Embryonic facial prominence (tissue), 1 donor: ENCODE results near the gene CBX3.
"Not testable (repeated sequence)": the region's sequence is repeated elsewhere in the genome, so short reads cannot be mapped to it uniquely, and the experiment has no call there.

Experiments
- DNase-seq: peaks from one replicate; pipeline ENCODE4 v3.0.0-alpha.2; 2016; ENCODE audit errors: extremely low spot score

CBX3 gene

DNA sequence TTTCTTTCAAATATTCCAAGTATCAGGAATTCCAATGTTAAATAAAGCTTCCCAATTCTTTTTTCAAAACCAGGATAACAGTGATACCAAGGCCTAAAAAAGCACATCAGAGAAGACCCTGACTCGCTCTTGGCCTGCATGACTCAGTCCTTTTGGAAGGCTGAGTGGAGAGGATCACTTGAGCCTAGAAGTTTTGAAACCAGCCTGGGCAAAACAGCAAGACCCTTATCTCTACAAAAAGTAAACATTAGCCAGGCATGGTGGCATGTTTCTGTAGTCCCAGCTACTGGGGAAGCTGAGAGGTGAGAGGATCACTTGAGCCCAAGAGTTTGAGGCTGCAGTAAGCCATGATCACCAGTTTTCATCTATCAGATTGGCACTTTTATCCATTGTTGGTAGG, 30.9 kb upstream of the CBX3 start:
- no peak for DNase-seq

DNA sequence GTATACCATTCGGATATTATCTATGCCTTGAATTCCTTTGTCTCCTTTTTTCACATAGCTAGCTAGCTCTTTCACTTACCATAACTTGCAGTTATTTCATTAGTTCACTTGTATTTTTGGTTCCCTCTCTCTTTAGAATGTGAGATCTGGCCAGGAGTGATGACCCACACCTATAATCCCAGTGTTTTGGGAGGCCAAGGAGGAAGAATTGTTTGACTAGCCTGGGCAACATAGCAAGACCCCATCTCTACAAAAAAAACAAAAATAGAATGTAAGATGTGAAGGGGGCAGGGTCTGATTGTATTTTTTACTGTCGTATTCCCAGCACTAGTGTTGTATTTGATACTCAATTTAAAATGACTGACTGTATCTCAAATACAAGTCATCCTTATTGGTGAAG, 29.9 kb upstream of the CBX3 start:
- no peak for DNase-seq

DNA sequence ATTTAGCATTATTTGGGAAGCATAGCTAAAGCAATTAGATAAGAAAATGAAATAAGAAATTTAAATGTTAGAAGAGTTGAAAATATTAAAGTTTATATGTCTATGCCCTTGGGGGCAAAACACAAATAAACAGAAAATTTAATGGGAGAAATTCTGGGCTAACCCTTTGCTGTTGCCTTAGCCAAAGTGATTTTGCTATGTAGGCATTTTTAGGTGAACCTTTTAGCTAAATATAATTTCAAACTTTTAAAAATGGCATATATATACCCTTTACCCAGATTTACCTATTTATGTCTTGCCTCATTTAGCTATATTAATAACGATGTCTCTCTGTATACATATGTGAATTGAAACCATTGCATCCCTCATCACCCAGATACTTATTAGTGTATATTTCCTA, 29.5 kb upstream of the CBX3 start:
- no peak for DNase-seq

DNA sequence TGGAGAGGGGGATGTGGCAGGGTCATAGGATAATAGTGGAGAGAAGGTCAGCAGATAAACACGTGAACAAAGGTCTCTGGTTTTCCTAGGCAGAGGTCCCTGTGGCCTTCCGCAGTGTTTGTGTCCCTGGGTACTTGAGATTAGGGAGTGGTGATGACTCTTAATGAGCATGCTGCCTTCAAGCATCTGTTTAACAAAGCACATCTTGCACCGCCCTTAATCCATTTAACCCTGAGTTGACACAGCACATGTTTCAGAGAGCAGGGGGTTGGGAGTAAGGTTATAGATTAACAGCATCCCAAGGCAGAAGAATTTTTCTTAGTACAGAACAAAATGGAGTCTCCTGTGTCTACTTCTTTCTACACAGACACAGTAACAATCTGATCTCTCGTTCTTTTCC, 25.6 kb upstream of the CBX3 start:
- not testable (repeated sequence) for DNase-seq

DNA sequence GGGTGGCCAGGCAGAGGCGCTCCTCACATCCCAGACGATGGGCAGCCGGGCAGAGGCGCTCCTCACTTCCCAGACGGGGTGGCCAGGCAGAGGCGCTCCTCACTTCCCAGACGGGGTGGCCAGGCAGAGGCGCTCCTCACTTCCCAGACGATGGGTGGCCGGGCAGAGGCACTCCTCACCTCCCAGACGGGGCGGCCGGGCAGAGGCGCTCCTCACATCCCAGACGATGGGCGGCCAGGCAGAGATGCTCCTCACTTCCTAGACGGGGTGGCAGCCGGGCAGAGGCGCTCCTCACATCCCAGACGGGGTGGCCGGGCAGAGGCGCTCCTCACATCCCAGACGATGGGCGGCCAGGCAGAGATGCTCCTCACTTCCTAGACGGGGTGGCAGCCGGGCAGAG, 24.8 kb upstream of the CBX3 start:
- not testable (repeated sequence) for DNase-seq

DNA sequence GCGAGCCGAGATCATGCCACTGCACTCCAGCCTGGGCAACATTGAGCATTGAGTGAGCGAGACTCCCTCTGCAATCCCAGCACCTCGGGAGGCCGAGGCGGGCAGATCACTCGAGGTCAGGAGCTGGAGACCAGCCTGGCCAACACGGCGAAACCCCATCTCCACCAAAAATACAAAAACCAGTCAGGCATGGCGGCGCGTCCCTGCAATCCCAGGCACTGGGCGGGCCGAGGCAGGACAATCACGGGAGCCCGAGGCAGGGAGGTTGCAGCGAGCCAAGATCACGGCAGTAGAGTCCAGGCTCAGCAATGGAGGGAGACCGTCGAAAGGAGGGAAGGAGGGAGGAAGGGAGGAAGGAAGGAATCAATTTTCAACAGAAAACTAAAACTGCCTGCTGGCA, 24.3 kb upstream of the CBX3 start:
- not testable (repeated sequence) for DNase-seq

DNA sequence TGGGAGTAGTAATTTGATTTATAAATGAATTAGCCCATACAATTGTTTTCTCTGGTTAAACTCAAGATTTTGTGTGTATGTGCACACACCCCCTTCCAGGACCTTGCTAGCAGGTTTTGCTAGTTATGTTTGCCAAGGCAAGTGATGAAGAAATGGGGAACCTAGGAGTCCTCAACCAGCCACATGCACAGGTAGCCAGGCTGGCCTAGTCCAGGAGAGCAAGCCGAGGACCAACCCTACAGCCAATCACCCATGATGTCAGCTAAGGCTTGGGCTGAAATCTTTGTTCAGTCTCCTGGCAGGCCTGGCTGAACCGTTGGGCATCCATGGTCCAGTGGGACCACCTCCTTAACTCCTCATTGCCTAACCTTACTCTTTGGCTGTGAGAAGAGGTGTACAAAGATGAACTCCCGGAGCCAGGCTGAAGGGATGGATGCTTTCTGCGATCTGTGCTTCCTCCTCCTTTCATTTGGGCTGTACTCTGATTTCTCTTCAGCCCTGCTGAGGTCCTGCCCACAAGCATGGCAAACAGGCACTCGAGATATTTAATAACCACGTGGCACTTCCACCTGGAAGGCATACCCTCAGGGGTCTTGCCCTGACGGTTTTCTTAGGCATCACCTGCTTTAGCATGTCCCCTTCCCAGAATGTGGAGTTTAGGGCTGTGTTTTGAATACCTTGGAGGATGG, 23.1 kb upstream of the CBX3 start:
- no peak for DNase-seq

DNA sequence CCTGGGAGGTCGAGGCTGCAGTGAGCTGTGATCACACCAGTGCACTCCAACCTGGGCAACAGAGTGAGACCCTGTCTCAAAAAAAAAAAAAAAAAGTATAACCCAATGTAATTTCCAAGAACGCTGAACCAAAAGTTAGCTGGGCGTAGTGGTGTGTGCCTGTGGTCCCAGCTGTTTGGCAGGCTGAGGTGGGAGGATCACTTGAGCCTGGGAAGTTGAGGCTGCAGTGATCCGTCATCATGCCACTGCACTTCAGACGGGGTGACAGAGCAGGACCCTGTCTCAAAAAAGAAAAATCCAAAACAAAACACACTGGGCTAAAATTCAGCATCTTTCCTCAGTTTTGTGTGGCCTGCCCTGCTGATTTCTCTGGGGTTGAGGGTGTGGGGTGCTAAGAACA, 22.1 kb upstream of the CBX3 start:
- DNase-seq, result no peak

DNA sequence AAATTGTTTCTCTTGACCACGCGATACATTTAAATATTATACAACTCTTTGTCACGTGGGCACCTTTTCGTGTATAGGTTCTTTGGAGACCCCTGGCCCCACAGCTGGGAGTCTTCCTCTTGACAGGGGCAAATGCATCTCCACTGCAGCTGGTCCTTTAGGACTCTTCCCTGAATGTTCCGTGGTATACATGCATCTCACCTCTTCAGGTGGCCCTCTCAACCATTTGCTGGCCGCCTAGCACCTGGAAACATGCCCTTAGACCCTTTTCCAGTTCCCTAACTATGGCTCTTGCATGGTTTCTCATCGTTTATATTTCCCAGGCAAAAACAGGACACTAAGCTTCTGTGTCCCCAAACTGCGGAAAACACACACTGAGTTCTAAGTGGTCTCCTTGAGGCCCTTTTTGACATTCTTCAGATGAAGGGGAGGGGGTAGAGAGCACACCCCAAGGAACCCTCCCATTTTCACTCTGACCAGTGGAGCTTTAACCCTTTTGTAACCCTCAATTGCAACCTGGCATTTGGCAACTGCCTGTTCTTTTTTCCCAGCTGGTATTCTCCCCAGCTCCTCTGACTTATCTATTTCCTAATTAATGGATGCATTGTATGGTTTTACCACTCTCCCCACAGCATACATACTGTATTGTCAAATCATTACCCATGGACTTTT, 21.6 kb upstream of the CBX3 start:
- DNase-seq, result no peak

DNA sequence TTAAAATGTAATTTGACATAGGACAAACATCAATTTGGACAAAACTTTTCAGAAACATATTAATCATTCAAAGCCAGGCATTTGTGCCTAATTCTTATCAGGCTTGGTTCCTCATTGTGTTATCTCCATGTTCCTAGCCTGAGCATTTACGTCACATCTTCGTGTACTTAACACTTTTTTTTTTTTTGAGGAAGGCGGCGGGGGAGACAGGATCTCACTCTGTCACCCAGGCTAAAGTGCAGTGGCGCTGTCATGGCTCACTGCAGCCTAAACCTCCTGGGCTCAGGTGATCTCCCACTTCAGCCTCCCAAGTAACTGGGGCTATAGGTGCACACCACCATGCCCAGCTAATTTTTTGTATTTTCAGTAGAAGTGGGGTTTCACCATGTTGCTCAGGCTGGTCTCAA, 20.8 kb upstream of the CBX3 start:
- no peak for DNase-seq

DNA sequence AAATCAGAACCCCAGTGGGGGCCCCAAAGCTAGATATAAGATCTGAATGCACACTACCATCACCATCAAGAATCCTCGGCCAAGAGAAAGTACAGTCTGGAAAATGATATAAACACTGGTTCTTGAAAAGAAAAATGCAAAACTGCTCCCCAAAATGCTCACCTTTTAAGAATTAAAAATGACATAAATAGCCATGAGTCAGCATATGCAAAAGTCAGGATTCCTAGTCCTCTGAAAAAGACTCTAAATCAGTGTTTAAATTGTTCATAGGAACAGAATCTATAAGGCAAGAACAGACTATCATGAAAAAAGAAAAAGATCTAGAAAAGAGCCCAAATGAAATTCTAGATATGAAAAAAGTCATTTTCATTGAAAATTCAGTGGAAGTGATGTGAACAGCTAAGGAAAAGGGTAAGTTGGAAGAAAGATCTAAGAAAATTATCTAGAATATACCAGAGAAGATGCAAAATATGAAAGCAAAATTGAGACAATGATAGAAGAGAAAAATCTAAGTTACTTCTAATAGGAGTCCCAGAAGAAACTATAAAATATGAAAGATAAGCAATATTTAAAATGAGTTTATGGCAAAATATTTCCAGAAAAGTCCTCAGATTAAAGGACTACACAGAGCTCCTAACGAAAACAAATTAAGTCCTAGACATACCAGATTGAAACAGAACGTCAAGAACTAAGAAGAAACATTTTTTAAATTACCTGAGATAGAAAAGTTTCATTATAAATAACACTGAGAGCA, 19.9 kb upstream of the CBX3 start:
- no peak for DNase-seq

DNA sequence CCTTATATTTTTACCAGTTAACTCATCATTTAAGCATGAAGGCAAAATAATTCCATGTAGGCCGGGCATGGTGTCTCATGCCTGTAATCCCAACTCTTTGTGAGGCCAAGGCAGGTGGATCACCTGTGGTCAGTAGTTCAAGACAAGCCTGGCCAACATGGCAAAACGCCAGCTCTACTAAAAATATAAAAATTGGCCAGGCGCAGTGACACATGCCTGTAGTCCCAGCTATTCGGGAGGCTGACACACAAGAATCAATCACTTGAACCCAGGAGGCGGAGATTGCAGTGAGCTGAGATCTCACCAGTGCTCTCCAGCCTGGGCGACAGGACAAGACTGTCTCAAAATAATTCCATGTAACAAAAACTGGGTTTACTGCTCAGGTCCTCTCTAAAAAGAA, 19.3 kb upstream of the CBX3 start:
- DNase-seq, result no peak

DNA sequence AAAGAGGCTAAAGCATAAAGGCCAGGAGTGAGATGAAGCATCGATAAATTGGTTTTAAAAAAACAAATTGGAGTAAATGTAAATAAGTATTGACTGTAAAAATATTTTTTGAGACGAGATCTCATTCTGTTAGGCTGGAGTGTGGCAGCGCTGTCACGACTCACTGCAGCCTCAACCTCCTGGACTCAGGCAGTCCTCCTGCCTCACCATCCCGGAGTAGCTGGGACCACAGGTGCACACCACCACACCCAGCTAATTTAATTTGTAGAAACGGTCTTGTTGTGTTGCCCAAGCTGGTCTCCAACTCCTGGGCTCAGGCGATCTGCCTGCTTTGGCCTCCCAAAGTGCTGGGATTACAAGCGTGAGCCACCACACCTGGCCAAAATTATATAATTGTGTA, 18.8 kb upstream of the CBX3 start:
- no peak for DNase-seq

DNA sequence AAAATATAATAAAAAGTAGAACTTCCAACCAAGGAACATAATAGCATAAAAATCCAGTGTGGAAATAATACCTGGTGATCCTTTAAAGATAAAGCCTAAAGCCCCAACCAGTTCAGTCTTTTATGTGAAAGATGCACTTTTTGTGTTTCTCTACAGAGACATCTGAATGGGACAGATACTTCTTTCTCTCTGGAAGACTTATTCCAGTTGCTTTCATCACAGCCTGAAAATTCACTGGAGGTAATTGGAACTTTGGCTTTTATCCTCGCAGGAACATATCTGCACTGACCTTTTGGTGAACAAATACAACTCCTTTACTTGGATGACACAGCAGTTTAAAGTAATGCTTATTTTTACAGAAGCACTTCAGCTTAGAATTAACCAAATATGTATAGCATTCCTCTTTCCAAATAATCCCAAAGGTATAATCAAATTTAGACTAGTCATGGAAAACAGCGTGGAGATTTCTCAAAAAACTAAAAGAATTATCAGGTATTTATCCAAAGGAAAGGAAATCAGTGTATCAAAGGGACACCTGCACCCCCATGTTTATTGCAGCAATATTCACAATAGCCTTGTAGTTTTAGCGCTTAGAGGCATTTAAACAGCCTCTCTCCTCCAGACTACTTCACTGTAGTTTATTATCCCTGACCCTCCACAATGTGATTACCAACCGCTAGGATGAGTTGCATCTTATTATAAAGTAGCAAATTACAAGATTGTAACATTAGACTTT, 17.8 kb upstream of the CBX3 start:
- DNase-seq, result no peak

DNA sequence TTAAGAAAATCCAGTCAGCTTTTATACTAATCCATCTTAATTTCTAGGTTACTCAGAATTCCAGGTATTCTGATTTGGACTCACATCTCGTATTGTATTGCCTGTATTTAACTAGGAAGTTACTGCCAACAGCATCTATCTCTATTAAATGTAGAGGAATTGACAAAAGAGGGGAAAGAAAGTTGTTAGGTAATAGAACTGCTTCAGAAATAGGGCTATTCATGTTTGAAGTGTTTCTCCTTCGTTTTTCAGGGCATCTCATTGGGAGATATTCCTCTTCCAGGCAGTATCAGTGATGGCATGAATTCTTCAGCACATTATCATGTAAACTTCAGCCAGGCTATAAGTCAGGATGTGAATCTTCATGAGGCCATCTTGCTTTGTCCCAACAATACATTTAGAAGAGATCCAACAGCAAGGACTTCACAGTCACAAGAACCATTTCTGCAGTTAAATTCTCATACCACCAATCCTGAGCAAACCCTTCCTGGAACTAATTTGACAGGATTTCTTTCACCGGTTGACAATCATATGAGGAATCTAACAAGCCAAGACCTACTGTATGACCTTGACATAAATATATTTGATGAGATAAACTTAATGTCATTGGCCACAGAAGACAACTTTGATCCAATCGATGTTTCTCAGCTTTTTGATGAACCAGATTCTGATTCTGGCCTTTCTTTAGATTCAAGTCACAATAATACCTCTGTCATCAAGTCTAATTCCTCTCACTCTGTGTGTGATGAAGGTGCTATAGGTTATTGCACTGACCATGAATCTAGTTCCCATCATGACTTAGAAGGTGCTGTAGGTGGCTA, 17.1 kb upstream of the CBX3 start:
- not testable (repeated sequence) for DNase-seq

DNA sequence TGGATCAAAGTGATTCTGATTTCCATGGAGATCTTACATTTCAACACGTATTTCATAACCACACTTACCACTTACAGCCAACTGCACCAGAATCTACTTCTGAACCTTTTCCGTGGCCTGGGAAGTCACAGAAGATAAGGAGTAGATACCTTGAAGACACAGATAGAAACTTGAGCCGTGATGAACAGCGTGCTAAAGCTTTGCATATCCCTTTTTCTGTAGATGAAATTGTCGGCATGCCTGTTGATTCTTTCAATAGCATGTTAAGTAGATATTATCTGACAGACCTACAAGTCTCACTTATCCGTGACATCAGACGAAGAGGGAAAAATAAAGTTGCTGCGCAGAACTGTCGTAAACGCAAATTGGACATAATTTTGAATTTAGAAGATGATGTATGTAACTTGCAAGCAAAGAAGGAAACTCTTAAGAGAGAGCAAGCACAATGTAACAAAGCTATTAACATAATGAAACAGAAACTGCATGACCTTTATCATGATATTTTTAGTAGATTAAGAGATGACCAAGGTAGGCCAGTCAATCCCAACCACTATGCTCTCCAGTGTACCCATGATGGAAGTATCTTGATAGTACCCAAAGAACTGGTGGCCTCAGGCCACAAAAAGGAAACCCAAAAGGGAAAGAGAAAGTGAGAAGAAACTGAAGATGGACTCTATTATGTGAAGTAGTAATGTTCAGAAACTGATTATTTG, 16.3 kb upstream of the CBX3 start:
- DNase-seq, result no peak

DNA sequence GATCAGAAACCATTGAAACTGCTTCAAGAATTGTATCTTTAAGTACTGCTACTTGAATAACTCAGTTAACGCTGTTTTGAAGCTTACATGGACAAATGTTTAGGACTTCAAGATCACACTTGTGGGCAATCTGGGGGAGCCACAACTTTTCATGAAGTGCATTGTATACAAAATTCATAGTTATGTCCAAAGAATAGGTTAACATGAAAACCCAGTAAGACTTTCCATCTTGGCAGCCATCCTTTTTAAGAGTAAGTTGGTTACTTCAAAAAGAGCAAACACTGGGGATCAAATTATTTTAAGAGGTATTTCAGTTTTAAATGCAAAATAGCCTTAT, 15.7 kb upstream of the CBX3 start:
- no peak for DNase-seq

DNA sequence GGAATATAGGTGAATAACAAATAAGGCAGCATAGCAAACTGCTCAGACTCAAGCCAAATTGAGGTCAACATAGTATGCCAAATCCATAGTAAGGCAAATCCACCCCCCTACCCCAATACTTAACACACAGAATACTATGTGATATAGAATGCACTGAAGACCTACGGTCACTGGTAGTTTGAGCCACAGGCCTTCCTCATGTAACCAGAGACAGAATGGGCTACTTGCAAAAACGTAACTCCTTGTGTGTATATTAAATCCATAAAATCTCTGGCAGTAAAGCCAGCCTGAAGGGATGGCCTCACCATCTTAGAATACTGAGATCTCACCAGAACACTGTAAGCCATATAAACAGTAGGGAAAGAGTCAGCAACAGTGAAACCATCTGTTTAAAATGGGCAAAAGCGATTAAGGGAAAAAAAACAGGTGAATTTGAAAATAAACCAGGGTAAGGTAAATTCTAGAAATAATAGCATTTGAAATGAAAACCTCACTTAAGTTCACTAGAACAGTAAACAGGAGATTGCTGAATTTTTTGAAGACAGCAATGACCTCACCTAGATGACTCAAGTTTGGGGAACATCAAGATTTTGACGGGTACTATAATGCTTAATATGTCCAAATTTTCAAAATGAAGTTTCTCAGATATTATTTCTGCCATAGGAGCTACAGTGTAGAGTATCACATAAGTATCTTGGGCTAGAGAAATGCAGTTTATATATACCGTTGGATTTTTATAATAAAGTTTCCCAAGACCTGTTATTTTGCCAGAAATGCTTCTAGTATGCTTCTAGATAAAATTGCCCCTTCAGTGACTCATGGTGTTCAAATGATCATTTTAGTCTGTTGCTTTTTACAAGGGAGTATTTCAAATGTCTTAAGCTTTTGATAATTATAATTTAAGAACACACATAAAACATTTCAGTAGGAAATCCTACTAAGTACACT, 14.9 kb upstream of the CBX3 start:
- DNase-seq, result no peak

DNA sequence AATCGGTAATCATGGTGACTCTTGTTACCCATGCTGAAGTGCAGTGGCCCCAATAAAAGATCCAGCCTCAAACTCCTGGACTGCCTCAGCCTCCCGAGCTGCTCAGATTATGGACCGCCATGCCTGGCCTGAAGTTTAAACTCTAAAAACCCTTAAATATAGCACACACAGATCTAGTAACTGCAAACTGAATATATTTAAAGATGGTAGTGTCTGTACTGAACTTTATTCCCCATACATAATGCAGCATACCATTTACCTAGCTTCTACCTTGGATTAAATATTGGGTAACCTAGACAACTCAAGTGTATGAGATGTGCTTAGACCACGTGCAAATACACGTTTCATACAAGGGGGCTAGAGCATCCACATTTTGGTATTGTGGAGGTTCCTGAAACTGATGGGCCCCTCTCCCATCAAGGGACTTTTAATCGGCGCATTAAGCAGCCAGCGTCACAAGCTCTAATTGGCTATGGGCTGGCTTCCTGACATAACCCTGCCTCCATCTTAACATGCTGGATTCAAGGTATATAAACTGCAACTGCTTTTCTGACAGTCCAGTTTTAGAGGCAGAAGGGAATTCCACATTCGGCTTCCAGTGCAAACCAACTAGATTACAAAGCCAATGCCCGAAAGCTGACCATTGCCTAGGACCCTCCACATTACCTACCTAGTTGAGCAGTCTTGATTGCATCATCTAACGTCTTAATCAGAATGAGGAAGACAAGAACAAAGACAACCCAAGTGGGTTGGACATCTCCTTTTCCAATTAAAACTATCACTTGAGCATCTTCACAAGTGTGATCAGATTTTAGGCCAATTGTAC, 14.0 kb upstream of the CBX3 start:
- no peak for DNase-seq
